ENCODE results near the gene ETFA.
A peak's percentile ranks its signal among the peaks of the same experiment; 100 is the strongest.

Gene ETFA

GRCh38 chr15:76169018-76169417, 142.3 kb downstream of the ETFA start:
- peak in 1 of 2 donors; percentile 33 for ATAC-seq

- no peak for ATAC-seq
These were observed 142.9 kb downstream of the ETFA start for GRCh38 chr15:76168237-76168984.

DNA sequence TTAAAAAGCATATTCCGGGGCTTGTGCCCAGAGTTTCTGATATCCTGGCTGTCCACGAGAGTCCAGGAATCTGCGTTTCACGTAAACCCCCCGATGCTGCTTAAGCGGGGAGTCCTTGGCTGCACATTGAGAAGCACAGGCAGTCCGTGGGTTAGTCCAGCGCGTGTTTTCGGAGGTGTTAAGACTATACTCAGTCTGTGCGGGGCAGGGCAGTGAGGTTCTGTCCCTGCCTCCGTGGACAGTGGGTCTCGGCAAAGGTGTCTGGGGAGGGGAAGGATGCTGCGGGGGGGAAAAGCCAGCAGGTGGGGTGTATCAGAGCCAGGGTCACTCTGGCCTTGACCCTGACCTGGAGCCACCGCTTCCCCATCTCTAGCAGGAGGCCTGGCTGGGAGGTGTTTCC, 145.3 kb downstream of the ETFA start:
- no peak for ATAC-seq

All from activated CD4-positive, CD25-positive, alpha-beta regulatory T cell treated with anti-CD3 and anti-CD28 coated beads, Interleukin-2, amount 50 U/mL, for 24 hours (primary cell).